Neural cell (in vitro differentiated cells): ENCODE measurements around the gene KAT2A.

Source experiments
- EP300 ChIP-seq: fragments of 450-650 bp; conservative IDR thresholded peaks from 2 replicates; pipeline ENCODE4 v1.6.1; 2014; ENCODE audit warnings: antibody characterized with exemption, mild to moderate bottlenecking, moderate library complexity; ENCODE audit not compliant: poor library complexity, severe bottlenecking
- SMC3 ChIP-seq: fragments of 450-650 bp; conservative IDR thresholded peaks from 2 replicates; pipeline ENCODE4 v1.6.1; 2014; ENCODE audit warnings: antibody characterized with exemption, mild to moderate bottlenecking, moderate library complexity; ENCODE audit not compliant: poor library complexity
- TF ChIP-seq, protein P1 (sequence below): fragments of 450-650 bp; IDR thresholded peaks from 2 replicates; pipeline ENCODE4 v1.5.1; 2014; ENCODE audit warnings: antibody characterized with exemption, mild to moderate bottlenecking, moderate library complexity; ENCODE audit not compliant: poor library complexity, severe bottlenecking

DNA sequence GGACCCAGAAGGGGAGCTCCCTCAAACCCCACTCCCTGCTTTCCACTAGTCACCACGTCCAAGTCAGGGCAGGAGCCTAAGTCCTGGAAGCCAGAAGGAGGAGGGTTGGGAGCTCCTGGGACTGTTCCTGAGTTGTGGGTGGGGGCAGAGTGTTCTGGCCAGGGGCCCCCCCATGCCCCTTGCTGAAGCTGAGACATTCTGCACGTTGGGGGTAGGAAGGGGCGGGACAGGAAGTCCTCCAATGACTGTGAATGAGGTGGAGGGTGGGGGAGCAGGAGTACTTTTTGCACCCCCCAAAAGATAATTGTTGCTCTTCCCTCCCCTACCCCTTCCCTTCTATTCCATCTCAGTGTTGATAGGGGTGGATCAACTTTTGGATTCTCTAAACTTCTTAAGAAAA is 49.4 kb downstream of the KAT2A start:
- TF ChIP-seq, protein P1, sequence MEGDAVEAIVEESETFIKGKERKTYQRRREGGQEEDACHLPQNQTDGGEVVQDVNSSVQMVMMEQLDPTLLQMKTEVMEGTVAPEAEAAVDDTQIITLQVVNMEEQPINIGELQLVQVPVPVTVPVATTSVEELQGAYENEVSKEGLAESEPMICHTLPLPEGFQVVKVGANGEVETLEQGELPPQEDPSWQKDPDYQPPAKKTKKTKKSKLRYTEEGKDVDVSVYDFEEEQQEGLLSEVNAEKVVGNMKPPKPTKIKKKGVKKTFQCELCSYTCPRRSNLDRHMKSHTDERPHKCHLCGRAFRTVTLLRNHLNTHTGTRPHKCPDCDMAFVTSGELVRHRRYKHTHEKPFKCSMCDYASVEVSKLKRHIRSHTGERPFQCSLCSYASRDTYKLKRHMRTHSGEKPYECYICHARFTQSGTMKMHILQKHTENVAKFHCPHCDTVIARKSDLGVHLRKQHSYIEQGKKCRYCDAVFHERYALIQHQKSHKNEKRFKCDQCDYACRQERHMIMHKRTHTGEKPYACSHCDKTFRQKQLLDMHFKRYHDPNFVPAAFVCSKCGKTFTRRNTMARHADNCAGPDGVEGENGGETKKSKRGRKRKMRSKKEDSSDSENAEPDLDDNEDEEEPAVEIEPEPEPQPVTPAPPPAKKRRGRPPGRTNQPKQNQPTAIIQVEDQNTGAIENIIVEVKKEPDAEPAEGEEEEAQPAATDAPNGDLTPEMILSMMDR: no peak
- TF ChIP-seq EP300 (no peak), SMC3 (no peak)
